NT2/D1 (cell line): Measurements from ENCODE around the gene RFX3.

Experiments
- SUZ12 ChIP-seq: IDR thresholded peaks from 2 replicates; pipeline ENCODE4 v1.6.1; 2011; ENCODE audit not compliant: insufficient read length, insufficient read depth; ENCODE audit errors: extremely low read depth
- YY1 ChIP-seq: IDR thresholded peaks from 2 replicates; pipeline ENCODE4 v1.6.1; 2011; ENCODE audit not compliant: insufficient read length, insufficient read depth

DNA sequence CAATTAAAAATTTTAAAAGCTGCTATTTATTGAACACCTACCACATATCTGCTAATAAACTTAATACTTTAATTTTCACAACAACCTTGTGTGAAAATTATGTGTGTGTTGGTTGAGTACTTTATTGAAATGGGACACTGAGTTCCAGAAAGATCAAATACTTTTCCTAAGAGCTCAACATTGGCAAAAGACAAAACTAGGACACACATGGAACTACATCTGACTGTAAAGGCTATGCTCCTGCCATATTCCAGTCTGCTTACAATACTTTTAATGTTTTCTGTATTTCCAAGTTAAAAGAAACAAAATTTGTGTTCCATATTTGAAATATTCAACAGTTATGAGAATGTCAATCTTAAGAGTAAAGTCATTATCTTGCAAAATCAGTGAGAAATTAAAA lies 111.8 kb downstream of the RFX3 start:
- TF ChIP-seq SUZ12 (no peak), YY1 (no peak)
